Femur (tissue), 1 donor: ENCODE data around the gene RABGAP1.

Experiments used
- DNase-seq: peaks from one replicate; pipeline ENCODE4 v3.0.0-alpha.2; 2017

Gene RABGAP1

GRCh38 chr9:123011380-123011779 is 70.6 kb downstream of the RABGAP1 start:
- no peak for DNase-seq

- no peak for DNase-seq
These were observed 71.2 kb downstream of the RABGAP1 start for GRCh38 chr9:123011878-123012528.

GRCh38 chr9:123016631-123017030 is 75.8 kb downstream of the RABGAP1 start:
- no peak for DNase-seq

- DNase-seq = no peak
These were observed 80.0 kb downstream of the RABGAP1 start for GRCh38 chr9:123020796-123021195.

DNA sequence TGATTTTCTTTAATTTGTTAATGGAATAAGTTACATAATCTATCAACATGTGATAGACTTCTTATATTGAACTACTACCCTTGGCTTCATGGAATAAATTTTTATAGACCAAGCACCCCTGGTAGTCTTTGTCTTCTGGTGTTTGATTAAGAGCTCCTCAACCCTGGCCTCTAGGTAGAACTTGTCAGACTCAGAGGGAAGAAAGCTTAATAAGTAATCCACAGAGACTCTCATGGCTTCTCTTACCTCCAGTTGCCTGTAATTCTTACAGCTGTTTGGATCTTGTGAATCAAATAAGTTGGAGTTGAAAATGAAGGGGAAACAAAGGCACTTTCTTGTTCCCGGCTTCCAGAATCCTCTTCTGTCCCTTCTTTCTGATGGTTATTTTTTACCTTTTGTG is 85.6 kb downstream of the RABGAP1 start:
- DNase-seq = no peak

GRCh38 chr9:123027517-123027916 is 86.7 kb downstream of the RABGAP1 start:
- no peak for DNase-seq

- DNase-seq = no peak
These were observed 87.3 kb downstream of the RABGAP1 start for GRCh38 chr9:123028136-123028535.

DNA sequence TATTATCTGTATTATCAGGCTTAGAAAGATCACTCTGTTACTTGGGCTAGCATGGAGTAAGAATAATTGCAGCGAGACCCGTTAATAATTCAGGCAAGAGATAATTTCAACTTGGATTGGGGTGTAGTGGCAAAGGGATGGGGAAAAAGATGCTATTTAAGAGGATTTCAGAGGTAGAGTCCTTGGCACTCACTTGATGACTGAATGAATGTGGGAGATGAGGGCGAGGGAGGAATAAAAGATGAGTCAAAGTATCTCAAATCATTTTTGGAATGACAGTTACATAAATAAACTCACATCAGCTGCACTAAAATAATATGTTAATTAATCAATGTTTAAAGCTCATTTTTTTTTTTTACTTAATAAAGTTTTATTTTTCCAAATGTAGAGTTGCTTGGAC is 88.2 kb downstream of the RABGAP1 start:
- DNase-seq = no peak

DNA sequence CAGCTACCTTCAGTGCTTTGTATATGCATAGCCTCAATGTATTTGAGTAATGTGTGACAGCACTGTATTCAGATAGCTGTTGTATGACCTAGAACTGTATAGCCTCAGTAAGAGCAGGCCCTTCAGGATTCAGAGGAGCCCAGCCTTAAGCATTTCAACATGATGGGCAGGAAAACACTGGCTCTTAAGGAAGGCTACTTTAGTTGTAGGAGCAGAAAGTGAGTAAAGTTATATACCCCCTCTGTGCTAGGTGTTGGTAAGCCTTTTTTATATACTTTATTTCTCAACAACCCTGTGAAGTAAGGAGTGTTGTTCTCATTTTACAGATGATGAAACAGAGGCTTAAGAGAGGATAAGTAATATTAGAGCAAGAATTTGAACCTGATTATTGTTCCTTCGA is 91.1 kb downstream of the RABGAP1 start:
- no peak for DNase-seq

DNA sequence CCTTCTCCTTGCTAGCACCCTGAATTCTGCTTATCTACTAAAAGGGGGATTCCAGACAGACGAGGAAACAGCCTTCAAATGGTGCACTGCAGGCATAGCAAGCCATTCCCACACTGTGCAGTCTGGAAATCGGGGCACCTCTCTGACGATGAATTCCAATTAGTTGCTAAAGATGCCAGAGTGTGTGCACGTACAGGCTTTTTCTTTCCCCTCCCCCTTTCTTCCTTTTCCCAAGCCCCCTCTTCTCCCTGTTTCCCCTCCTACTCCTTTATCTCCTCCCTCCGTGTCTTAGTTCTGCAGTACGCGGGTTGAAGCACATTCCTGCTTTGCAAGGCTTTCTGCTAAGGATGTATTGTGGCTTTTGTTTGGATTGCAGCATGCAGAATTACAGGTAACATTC is 92.5 kb downstream of the RABGAP1 start, which contains the start of gene GPR21:
Gene GPR21 (plus strand): TSS at position 316 of the 400 bp plus-strand sequence. CDS start 900 bp downstream, outside the sequence.
- DNase-seq = no peak

DNA sequence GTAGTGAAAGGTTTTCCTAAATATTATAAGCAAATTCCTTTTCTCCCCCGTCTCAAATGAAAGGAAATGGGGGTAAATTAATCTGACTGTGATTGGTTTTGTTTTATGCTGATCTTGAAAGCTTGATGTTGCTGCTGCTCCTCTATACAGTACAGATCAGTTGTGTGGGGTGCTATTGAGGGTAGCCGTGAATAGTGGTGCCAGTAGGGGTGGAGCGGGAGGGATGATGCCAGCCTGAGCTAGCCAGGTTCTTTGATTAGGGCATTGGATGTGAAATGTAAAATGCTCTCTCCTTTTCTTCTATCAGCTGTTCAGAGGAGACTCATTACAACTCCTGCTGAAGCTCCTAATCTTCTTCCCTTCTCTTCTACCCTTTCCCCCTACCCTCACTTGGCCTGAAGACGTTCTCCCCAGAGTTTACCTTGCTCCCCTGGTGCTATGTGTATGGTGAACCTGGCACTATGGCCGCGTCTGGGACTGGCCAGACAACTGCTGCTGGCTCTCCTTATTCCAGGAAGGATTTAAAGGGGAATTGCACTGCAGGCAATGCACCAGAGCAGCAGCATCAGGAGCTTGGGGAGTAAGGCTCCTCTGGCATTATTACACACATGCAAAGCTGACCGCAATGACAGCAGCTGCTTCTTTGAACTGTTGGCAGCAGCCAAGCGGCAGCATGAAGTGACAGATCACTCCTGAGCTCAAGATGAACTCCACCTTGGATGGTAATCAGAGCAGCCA is 93.2 kb downstream of the RABGAP1 start:
- DNase-seq = peak; percentile 51

- DNase-seq = no peak
These were observed 94.2 kb downstream of the RABGAP1 start for GRCh38 chr9:123034881-123035510.

GRCh38 chr9:123035791-123036190 is 95.0 kb downstream of the RABGAP1 start:
- no peak for DNase-seq

- DNase-seq = no peak
These were observed 96.2 kb downstream of the RABGAP1 start for GRCh38 chr9:123036893-123037545.

GRCh38 chr9:123039617-123040219 is 98.9 kb downstream of the RABGAP1 start:
- DNase-seq = no peak

- no peak for DNase-seq
These were observed 100.0 kb downstream of the RABGAP1 start for GRCh38 chr9:123040801-123041200.

DNA sequence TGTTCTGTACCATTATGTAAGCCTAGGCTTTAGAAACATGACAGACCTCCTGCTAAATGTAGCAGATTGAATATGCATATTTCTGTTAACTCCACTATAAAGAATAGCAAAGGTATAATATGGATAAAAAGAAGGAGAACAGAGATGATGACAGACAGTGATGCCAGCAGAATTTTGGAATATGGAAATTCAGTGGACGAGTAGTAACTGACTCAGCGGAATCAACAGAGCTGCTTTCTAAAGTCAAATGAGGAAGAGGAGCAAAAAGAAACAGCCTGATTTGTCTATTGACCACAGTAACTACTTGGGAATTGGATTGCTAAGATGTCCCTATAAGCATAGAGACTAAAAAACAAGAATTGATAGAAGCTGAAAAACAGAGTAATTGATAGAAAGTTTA is 100.7 kb downstream of the RABGAP1 start:
- DNase-seq = no peak

- no peak for DNase-seq
These were observed 102.5 kb downstream of the RABGAP1 start for GRCh38 chr9:123043081-123043939.

- no peak for DNase-seq
These were observed 103.8 kb downstream of the RABGAP1 start for GRCh38 chr9:123044586-123044985.

GRCh38 chr9:123046406-123047195 is 105.8 kb downstream of the RABGAP1 start:
- no peak for DNase-seq

DNA sequence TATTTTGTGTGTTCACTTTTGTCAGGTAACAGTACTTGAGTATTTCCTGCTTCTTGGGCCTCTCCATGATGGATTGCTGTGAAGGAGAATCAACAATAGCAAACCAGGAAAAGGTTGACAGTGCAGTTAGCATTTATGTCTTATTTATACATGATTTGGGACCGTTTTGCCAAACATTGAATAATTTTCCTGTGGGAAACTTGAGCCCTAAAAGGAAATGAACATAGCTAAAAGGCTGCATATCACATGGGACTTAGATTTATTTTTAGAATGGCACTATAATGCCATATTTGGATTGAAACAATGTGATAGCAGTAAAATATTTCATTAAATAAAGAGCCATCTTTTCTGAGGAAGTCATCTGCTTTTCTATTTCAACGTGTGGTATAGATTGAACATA is 107.9 kb downstream of the RABGAP1 start:
- DNase-seq = no peak
